Measurements from ENCODE around the gene POLR2J.
"Not testable (repeated sequence)": the region's sequence is repeated elsewhere in the genome, so short reads cannot be mapped to it uniquely, and the experiment has no call there.

The POLR2J gene

GRCh38 chr7:102478314-102479208 lies at the start of gene POLR2J:
Gene POLR2J, minus strand, starts transcription at chr7:102478922. Its CDS starts 62 bp downstream, at chr7:102478860.
- peak within 1 kb of the TSS; percentile 71 for H3K4me3 ChIP-seq (ENCODE audit: low read depth, low read length)
- not testable (repeated sequence) for H3K4me1 ChIP-seq (ENCODE audit: control insufficient read depth, insufficient read depth, low read length, unreplicated experiment); H3K27ac ChIP-seq (ENCODE audit: low read depth, low read length); H3K27me3 ChIP-seq (ENCODE audit: insufficient read depth, low read length); H3K79me2 ChIP-seq (ENCODE audit: control insufficient read depth, insufficient read depth, low read length, unreplicated experiment); H2AFZ ChIP-seq (ENCODE audit: low read length, unreplicated experiment); H3K36me3 ChIP-seq (ENCODE audit: insufficient read depth, low read length)

DNA sequence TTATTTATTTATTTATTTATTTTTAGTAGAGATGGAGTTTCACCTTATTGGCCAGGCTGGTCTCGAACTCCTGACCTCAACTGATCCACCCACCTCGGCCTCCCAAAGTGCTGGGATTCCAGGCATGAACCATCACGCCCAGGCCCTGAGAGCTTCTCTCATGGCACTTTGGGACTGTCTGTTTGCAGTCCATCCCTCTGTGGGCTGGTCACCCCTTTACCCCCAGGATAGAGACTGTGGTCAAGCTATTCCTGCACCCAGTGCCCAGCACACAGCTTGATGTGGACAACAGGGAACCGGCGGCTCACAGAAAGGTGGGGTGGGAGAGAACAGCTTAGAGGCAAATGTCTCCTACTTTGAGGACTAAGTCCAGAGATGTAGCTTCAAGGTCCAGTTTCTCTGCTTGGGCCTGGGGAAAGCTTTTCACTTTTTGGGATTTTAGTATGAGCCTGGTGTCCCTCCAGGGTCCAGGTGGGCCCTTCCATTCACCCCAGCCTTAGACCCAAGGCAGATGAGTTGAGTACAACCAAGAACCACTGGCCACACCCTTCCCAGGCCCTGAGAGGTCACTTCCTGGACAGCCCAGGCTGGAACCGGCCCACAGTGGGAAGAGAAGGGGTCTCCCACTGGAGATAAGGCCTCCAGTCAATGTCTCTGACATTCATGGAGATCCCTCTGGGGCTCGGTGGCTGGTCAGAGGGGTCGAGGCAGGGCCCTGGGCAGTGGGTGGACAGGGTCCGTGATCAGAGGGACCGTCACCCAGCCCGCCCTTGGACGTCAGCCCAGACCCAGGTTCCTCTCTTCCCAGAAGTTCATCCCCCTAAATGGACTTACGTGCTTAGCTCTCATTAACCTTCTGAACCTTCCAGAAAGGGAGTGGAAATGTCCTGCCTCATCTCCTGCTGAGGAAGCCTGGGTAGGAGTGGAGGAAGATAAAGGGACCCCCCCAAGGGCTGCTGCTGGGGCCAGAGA lies 49.4 kb upstream of the POLR2J start:
- H3K4me3 ChIP-seq (ENCODE audit: low read depth, low read length); H3K79me2 ChIP-seq (ENCODE audit: control insufficient read depth, insufficient read depth, low read length, unreplicated experiment); H2AFZ ChIP-seq (ENCODE audit: low read length, unreplicated experiment); H3K4me1 ChIP-seq (ENCODE audit: control insufficient read depth, insufficient read depth, low read length, unreplicated experiment); H3K27me3 ChIP-seq (ENCODE audit: insufficient read depth, low read length); H3K27ac ChIP-seq (ENCODE audit: low read depth, low read length); H3K36me3 ChIP-seq (ENCODE audit: insufficient read depth, low read length): not testable (repeated sequence)

DNA sequence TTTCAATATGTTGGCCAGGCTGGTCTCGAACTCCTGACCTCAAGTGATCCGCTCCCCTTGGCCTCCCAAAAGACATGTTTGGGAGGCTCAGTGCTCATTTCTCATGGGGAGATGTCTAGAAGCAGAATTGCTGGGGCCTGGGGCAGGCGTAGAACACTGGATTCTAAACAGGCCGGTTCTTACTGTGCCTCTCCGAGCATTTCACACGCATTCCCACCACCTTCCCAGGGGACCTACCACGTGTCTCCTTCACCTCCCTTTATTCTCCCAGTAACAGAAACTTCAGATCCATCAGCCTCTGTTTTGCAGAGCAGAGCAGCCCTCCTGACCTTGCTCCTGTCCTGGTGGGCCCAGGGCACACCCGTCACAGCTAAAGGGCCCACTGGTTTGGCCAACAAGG lies 48.5 kb upstream of the POLR2J start:
- not testable (repeated sequence) for H3K79me2 ChIP-seq (ENCODE audit: control insufficient read depth, insufficient read depth, low read length, unreplicated experiment); H3K36me3 ChIP-seq (ENCODE audit: insufficient read depth, low read length); H3K4me1 ChIP-seq (ENCODE audit: control insufficient read depth, insufficient read depth, low read length, unreplicated experiment); H3K4me3 ChIP-seq (ENCODE audit: low read depth, low read length); H3K27me3 ChIP-seq (ENCODE audit: insufficient read depth, low read length); H2AFZ ChIP-seq (ENCODE audit: low read length, unreplicated experiment); H3K27ac ChIP-seq (ENCODE audit: low read depth, low read length)

- H2AFZ ChIP-seq (ENCODE audit: low read length, unreplicated experiment); H3K4me3 ChIP-seq (ENCODE audit: low read depth, low read length); H3K27ac ChIP-seq (ENCODE audit: low read depth, low read length); H3K4me1 ChIP-seq (ENCODE audit: control insufficient read depth, insufficient read depth, low read length, unreplicated experiment); H3K79me2 ChIP-seq (ENCODE audit: control insufficient read depth, insufficient read depth, low read length, unreplicated experiment); H3K36me3 ChIP-seq (ENCODE audit: insufficient read depth, low read length); H3K27me3 ChIP-seq (ENCODE audit: insufficient read depth, low read length): not testable (repeated sequence)
Observed at GRCh38 chr7:102524803-102525202, 46.1 kb upstream of the POLR2J start.

- not testable (repeated sequence) for H3K4me3 ChIP-seq (ENCODE audit: low read depth, low read length); H3K36me3 ChIP-seq (ENCODE audit: insufficient read depth, low read length); H3K4me1 ChIP-seq (ENCODE audit: control insufficient read depth, insufficient read depth, low read length, unreplicated experiment); H3K27me3 ChIP-seq (ENCODE audit: insufficient read depth, low read length); H3K27ac ChIP-seq (ENCODE audit: low read depth, low read length); H2AFZ ChIP-seq (ENCODE audit: low read length, unreplicated experiment); H3K79me2 ChIP-seq (ENCODE audit: control insufficient read depth, insufficient read depth, low read length, unreplicated experiment)
Observed at GRCh38 chr7:102520797-102521196, 42.1 kb upstream of the POLR2J start.

DNA sequence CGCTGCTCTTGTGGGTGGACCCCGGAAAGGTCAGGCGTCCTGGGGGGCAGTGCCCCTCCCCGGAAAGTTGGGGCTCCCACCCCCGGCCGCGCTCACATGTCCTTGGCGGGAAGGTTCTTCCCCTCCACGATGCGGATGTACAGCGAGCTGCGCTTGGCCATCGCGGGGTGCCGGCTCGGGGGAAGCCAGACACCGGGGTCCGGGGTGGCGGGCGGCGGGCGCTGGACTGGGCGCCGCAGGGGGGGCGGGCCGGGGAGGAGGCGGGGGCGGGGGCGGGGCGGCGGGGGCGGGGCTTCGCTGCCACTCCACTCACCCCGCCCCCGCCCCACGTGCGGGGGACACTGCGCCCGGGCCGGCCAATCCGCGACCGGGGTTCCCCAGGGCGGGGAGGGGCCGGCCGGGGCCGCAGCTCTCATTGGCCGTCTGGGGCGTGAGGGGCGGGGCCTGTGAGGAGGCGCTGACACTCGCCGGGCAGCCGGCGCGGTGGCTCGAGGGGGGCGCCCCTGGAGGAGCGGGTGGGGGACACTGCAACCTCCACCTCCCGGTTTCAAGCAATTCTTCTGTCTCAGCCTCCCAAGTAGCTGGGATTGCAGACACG lies 38.9 kb upstream of the POLR2J start, which contains the start of gene RASA4B:
TSS of gene RASA4B (minus strand) at position 228 of the 598 bp plus-strand sequence. CDS start at position 161, 67 bp downstream.
- not testable (repeated sequence) for H2AFZ ChIP-seq (ENCODE audit: low read length, unreplicated experiment); H3K79me2 ChIP-seq (ENCODE audit: control insufficient read depth, insufficient read depth, low read length, unreplicated experiment); H3K27me3 ChIP-seq (ENCODE audit: insufficient read depth, low read length); H3K4me1 ChIP-seq (ENCODE audit: control insufficient read depth, insufficient read depth, low read length, unreplicated experiment); H3K4me3 ChIP-seq (ENCODE audit: low read depth, low read length); H3K36me3 ChIP-seq (ENCODE audit: insufficient read depth, low read length); H3K27ac ChIP-seq (ENCODE audit: low read depth, low read length)

DNA sequence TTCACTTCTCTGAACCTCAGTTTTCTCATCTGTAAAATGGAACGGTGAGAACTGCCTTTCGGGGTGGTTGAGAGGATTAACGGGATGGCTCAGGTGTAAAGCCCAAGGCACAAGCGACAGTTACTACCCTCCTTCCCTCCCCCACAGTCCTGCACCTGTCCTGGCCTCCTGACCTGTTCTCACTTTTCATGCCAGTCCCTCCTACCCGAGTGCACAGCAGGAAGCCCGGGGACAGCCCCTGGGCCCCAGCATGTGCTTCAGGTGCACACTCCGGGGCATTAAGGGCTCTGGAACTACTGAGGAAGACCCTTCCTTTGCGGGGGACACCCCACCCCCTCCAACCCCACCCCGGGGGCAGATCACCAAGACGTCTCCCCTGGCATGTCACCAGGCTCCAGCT lies 38.2 kb upstream of the POLR2J start:
- H3K36me3 ChIP-seq (ENCODE audit: insufficient read depth, low read length); H3K27me3 ChIP-seq (ENCODE audit: insufficient read depth, low read length); H3K4me3 ChIP-seq (ENCODE audit: low read depth, low read length); H2AFZ ChIP-seq (ENCODE audit: low read length, unreplicated experiment); H3K79me2 ChIP-seq (ENCODE audit: control insufficient read depth, insufficient read depth, low read length, unreplicated experiment); H3K27ac ChIP-seq (ENCODE audit: low read depth, low read length); H3K4me1 ChIP-seq (ENCODE audit: control insufficient read depth, insufficient read depth, low read length, unreplicated experiment): not testable (repeated sequence)

DNA sequence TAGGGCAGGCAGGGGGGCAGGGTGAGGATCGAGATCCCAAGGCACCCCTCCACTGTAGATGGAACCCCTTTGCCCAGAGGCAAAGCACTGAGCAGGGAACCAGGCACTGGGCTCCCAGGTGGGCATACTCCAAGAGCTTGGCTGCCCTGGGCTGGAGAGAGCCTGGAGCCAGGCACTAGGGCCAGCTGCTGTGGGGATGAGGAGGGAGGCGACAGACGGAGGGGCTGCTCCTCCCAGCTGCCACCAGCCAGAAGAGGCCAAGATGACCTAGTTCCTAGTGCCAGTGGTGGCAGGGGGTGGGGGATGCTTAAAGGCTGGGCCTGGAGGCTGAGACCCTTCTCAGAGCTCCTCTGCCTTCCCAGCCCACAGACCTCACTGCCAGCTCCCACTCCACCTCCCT lies 37.2 kb upstream of the POLR2J start:
- not testable (repeated sequence) for H3K79me2 ChIP-seq (ENCODE audit: control insufficient read depth, insufficient read depth, low read length, unreplicated experiment); H2AFZ ChIP-seq (ENCODE audit: low read length, unreplicated experiment)

GRCh38 chr7:102514881-102515721 lies 36.4 kb upstream of the POLR2J start:
- not testable (repeated sequence) for H3K4me1 ChIP-seq (ENCODE audit: control insufficient read depth, insufficient read depth, low read length, unreplicated experiment); H3K36me3 ChIP-seq (ENCODE audit: insufficient read depth, low read length); H3K4me3 ChIP-seq (ENCODE audit: low read depth, low read length); H3K27me3 ChIP-seq (ENCODE audit: insufficient read depth, low read length); H2AFZ ChIP-seq (ENCODE audit: low read length, unreplicated experiment); H3K79me2 ChIP-seq (ENCODE audit: control insufficient read depth, insufficient read depth, low read length, unreplicated experiment); H3K27ac ChIP-seq (ENCODE audit: low read depth, low read length)

More for the DNA sequence above, 37.2 kb upstream of the POLR2J start:
- not testable (repeated sequence) for H3K4me1 ChIP-seq (ENCODE audit: control insufficient read depth, insufficient read depth, low read length, unreplicated experiment); H3K27ac ChIP-seq (ENCODE audit: low read depth, low read length); H3K27me3 ChIP-seq (ENCODE audit: insufficient read depth, low read length); H3K36me3 ChIP-seq (ENCODE audit: insufficient read depth, low read length); H3K4me3 ChIP-seq (ENCODE audit: low read depth, low read length)

All from ACC112 (cell line).